WTC11 (cell line): ENCODE measurements around the gene FARP2. TPM values are rescaled to one million over a fixed set of nuclear protein-coding genes. Genes with fewer than 3 reads are reported as not detected.

ENCODE experiments used
- ATAC-seq: fragments of 200-7000 bp; cut with Tn5 transposase; 2 replicates; pipeline ENCODE4 v1.10.0; 2021; ENCODE audit warnings: mild to moderate bottlenecking, moderate library complexity
- CTCF ChIA-PET: fragments of 300-600 bp; sonication (Branson Sonifier 250); formaldehyde crosslinking; loops from one replicate; lab custom pipeline; 2021; ENCODE audit warnings: antibody characterized with exemption; lab: Charles Lee
- POLR2A ChIA-PET: fragments of 350-600 bp; sonication (Branson Sonifier 250); formaldehyde crosslinking; loops from one replicate; lab custom pipeline; 2021; ENCODE audit warnings: antibody characterized with exemption; lab: Charles Lee
- DNase-seq: peaks from one replicate; pipeline ENCODE4 v3.0.0; 2021; ENCODE audit warnings: low spot score
- H3K27ac Mint-ChIP-seq: 2 replicates; pipeline ENCODE4 v1.8.0; 2021; ENCODE audit warnings: mixed read lengths
- H3K27me3 Mint-ChIP-seq: 2 replicates; pipeline ENCODE4 v1.8.0; 2021; ENCODE audit warnings: low read depth, mild to moderate bottlenecking, moderate library complexity, mixed read lengths
- H3K36me3 Mint-ChIP-seq: 2 replicates; pipeline ENCODE4 v1.8.0; 2021; ENCODE audit warnings: mixed read lengths
- H3K4me1 Mint-ChIP-seq: 2 replicates; pipeline ENCODE4 v1.8.0; 2022; ENCODE audit warnings: mixed read lengths
- H3K4me3 Mint-ChIP-seq: 2 replicates; pipeline ENCODE4 v1.8.0; 2021; ENCODE audit warnings: mild to moderate bottlenecking, moderate library complexity, mixed read lengths
- H3K9me3 Mint-ChIP-seq: 2 replicates; pipeline ENCODE4 v1.8.0; 2021; ENCODE audit warnings: mixed read lengths
- AR ChIP-seq: fragments of 250-450 bp; sonication (Bioruptor Pico); IDR thresholded peaks from 2 replicates; pipeline ENCODE4 v1.9.0; 2021; ENCODE audit warnings: mild to moderate bottlenecking
- ATF3 ChIP-seq: sonication (generic); formaldehyde crosslinking; conservative IDR thresholded peaks from 2 replicates; pipeline ENCODE4 v1.8.1; 2022; ENCODE audit warnings: mild to moderate bottlenecking, missing genetic modification reagents
- FOXJ3 ChIP-seq: sonication (generic); formaldehyde crosslinking; IDR thresholded peaks from 2 replicates; pipeline ENCODE4 v1.9.0; 2021; ENCODE audit warnings: missing genetic modification reagents, mild to moderate bottlenecking, borderline replicate concordance
- GRHL2 ChIP-seq: fragments of 250-450 bp; sonication (Bioruptor Pico); IDR thresholded peaks from 2 replicates; pipeline ENCODE4 v1.8.0; 2022; ENCODE audit warnings: mild to moderate bottlenecking, moderate library complexity; ENCODE audit not compliant: insufficient replicate concordance, severe bottlenecking
- NFE2L1 ChIP-seq: sonication (generic); formaldehyde crosslinking; IDR thresholded peaks from 2 replicates; pipeline ENCODE4 v1.8.1; 2023; ENCODE audit warnings: missing genetic modification reagents
- PRDM15 ChIP-seq: sonication (generic); formaldehyde crosslinking; IDR thresholded peaks from 2 replicates; pipeline ENCODE4 v1.8.0; 2022; ENCODE audit warnings: missing genetic modification reagents
- RELA ChIP-seq: sonication (generic); formaldehyde crosslinking; IDR thresholded peaks from 2 replicates; pipeline ENCODE4 v1.8.1; 2022; ENCODE audit warnings: missing genetic modification reagents, mild to moderate bottlenecking, borderline replicate concordance
- RORB ChIP-seq: fragments of 250-450 bp; sonication (Bioruptor Pico); IDR thresholded peaks from 2 replicates; pipeline ENCODE4 v1.9.0; 2021; ENCODE audit warnings: mild to moderate bottlenecking
- SMAD4 ChIP-seq: sonication (generic); formaldehyde crosslinking; IDR thresholded peaks from 2 replicates; pipeline ENCODE4 v1.8.0; 2022; ENCODE audit warnings: mild to moderate bottlenecking, missing genetic modification reagents
- SOX15 ChIP-seq: fragments of 250-450 bp; sonication (Bioruptor Pico); IDR thresholded peaks from 2 replicates; pipeline ENCODE4 v1.9.0; 2021; ENCODE audit warnings: mild to moderate bottlenecking
- TEAD4 ChIP-seq: sonication (generic); formaldehyde crosslinking; IDR thresholded peaks from 2 replicates; pipeline ENCODE4 v1.8.0; 2022; ENCODE audit warnings: mild to moderate bottlenecking, missing genetic modification reagents
- TP53 ChIP-seq: sonication (generic); formaldehyde crosslinking; IDR thresholded peaks from 2 replicates; pipeline ENCODE4 v1.8.1; 2023; ENCODE audit warnings: mild to moderate bottlenecking, missing genetic modification reagents
- ZNF121 ChIP-seq: sonication (generic); formaldehyde crosslinking; IDR thresholded peaks from 2 replicates; pipeline ENCODE4 v1.8.0; 2023; ENCODE audit warnings: missing genetic modification reagents
- total RNA-seq: library from RNA; stranded (reverse); gene quantifications from 3 replicates; pipeline ENCODE4 v1.2.3, GENCODE V29; 2021
- TF ChIP-seq, protein P1 (sequence below): sonication (generic); formaldehyde crosslinking; IDR thresholded peaks from 2 replicates; pipeline ENCODE4 v1.8.1; 2023; ENCODE audit warnings: mild to moderate bottlenecking, missing genetic modification reagents, moderate library complexity
- TF ChIP-seq, protein P2 (sequence below): sonication (generic); formaldehyde crosslinking; IDR thresholded peaks from 2 replicates; pipeline ENCODE4 v1.8.1; 2022; ENCODE audit warnings: missing genetic modification reagents, borderline replicate concordance
- TF ChIP-seq, protein P3 (sequence below): sonication (generic); formaldehyde crosslinking; IDR thresholded peaks from 2 replicates; pipeline ENCODE4 v1.8.0; 2022; ENCODE audit warnings: mild to moderate bottlenecking, missing genetic modification reagents

Gene FARP2
- total RNA-seq, 1 experiment from 2014 or later = 37.8 TPM

DNA sequence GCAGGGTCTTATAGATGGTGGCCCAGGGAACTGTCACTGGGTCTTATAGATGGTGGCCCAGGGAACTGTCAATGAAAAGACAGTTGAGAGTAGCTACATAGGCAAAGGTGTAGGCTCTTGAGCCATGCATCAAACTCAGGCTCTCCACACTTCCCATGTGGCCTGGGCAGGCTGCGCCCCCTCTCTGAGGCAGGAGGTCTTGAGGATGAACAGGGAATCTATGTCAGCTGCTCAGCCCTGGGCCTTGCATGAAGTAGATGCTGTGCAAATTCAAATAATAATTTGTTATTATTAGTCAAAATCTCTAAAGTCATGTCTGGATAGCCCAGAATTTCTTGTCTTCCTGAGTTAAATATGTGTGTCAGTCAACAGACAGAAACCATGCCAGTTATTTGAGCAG is 125.6 kb downstream of the FARP2 start:
- CTCF ChIA-PET = interaction anchor here (0.6 to 1.3 kb wide), 4 partner anchors 9 to 129 kb away, joined by 3 to 6 read pairs (median 3); no protein-coding TSS in a partner anchor

More for the DNA sequence above, 125.6 kb downstream of the FARP2 start:
- POLR2A ChIA-PET = no interaction called here
- Mint-ChIP-seq H3K4me3 (no peak overlapping the region), H3K27ac (no peak overlapping the region), H3K36me3 (no peaks in the 10 kb centered on the region), H3K27me3 (no peaks in the 10 kb centered on the region), H3K4me1 (no peaks in the 10 kb centered on the region), H3K9me3 (no peaks in the 10 kb centered on the region)
- no peak for DNase-seq
- peak; percentile 58 for ATAC-seq
- TF ChIP-seq GRHL2 (no peak), TP53 (CRISPR knock-in tag) (no peak), AR (CRISPR knock-in tag) (no peak), SMAD4 (CRISPR knock-in tag) (no peak), NFE2L1 (no peak), PRDM15 (no peak), TEAD4 (CRISPR knock-in tag) (no peak), RORB (CRISPR knock-in tag) (no peak), RELA (CRISPR knock-in tag) (no peak), FOXJ3 (CRISPR knock-in tag) (no peak), ZNF121 (CRISPR knock-in tag) (no peak), SOX15 (CRISPR knock-in tag) (no peak), ATF3 (CRISPR knock-in tag) (no peak)
- TF ChIP-seq, protein P1, sequence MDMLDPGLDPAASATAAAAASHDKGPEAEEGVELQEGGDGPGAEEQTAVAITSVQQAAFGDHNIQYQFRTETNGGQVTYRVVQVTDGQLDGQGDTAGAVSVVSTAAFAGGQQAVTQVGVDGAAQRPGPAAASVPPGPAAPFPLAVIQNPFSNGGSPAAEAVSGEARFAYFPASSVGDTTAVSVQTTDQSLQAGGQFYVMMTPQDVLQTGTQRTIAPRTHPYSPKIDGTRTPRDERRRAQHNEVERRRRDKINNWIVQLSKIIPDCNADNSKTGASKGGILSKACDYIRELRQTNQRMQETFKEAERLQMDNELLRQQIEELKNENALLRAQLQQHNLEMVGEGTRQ (CRISPR knock-in tag) = no peak
- TF ChIP-seq, protein P2, sequence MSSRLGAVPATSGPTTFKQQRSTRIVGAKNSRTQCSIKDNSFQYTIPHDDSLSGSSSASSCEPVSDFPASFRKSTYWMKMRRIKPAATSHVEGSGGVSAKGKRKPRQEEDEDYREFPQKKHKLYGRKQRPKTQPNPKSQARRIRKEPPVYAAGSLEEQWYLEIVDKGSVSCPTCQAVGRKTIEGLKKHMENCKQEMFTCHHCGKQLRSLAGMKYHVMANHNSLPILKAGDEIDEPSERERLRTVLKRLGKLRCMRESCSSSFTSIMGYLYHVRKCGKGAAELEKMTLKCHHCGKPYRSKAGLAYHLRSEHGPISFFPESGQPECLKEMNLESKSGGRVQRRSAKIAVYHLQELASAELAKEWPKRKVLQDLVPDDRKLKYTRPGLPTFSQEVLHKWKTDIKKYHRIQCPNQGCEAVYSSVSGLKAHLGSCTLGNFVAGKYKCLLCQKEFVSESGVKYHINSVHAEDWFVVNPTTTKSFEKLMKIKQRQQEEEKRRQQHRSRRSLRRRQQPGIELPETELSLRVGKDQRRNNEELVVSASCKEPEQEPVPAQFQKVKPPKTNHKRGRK (CRISPR knock-in tag) = no peak
- TF ChIP-seq, protein P3, sequence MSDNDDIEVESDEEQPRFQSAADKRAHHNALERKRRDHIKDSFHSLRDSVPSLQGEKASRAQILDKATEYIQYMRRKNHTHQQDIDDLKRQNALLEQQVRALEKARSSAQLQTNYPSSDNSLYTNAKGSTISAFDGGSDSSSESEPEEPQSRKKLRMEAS (CRISPR knock-in tag) = no peak
